Liver (tissue), 3 donors: ENCODE results near the gene MPZL2.

ENCODE experiments used
- ATF3 ChIP-seq: IDR thresholded peaks from 2 replicates; pipeline ENCODE4 v1.6.1; 2016; ENCODE audit warnings: antibody characterized with exemption
- CTCF ChIP-seq: fragments of 150-350 bp; IDR thresholded peaks from 2 replicates; pipeline ENCODE4 v1.5.1; 2017; ENCODE audit warnings: improper control_type of control experiment, low read depth, low read length; ENCODE audit not compliant: missing input control
- EGR1 ChIP-seq, 2 donors: IDR thresholded peaks; 2 replicates each; pipeline ENCODE4 v1.6.1; 2016 to 2018; ENCODE audit warnings: antibody characterized with exemption in 2 of 2, low read depth in 2 of 2
- FOXA1 ChIP-seq: IDR thresholded peaks from 2 replicates; pipeline ENCODE4 v1.6.1; 2016; ENCODE audit warnings: antibody characterized with exemption
- FOXA2 ChIP-seq: IDR thresholded peaks from 2 replicates; pipeline ENCODE4 v1.6.1; 2016; ENCODE audit warnings: antibody characterized with exemption
- GABPA ChIP-seq, 2 donors: IDR thresholded peaks in 1 of 2; conservative IDR thresholded peaks in 1 of 2; 2 replicates each; pipeline ENCODE4 v1.6.1; 2016; ENCODE audit warnings: antibody characterized with exemption in 2 of 2, mild to moderate bottlenecking in 1 of 2, moderate library complexity in 1 of 2
- HNF4G ChIP-seq: IDR thresholded peaks from 2 replicates; pipeline ENCODE4 v1.6.1; 2016; ENCODE audit warnings: antibody characterized with exemption
- MAX ChIP-seq: IDR thresholded peaks from 2 replicates; pipeline ENCODE4 v1.6.1; 2016; ENCODE audit warnings: antibody characterized with exemption
- RAD21 ChIP-seq, 2 donors: IDR thresholded peaks; 2 replicates each; pipeline ENCODE4 v1.6.1; 2016; ENCODE audit warnings: antibody characterized with exemption in 2 of 2, mild to moderate bottlenecking in 2 of 2
- SP1 ChIP-seq: IDR thresholded peaks from 2 replicates; pipeline ENCODE4 v1.6.1; 2018; ENCODE audit warnings: antibody characterized with exemption, mild to moderate bottlenecking
- YY1 ChIP-seq: IDR thresholded peaks from 2 replicates; pipeline ENCODE4 v1.6.1; 2016; ENCODE audit warnings: antibody characterized with exemption, mild to moderate bottlenecking
- ZBTB33 ChIP-seq: IDR thresholded peaks from 2 replicates; pipeline ENCODE4 v1.6.1; 2016; ENCODE audit warnings: antibody characterized with exemption
- donor health status: healthy.
- donor health status: healthy.

- TF ChIP-seq CTCF: no peak
- no peak for TF ChIP-seq FOXA2
- no peak for TF ChIP-seq EGR1 (IDR thresholded peaks at IDR 0.05; ENCODE audit: low read depth in 2 of 2)
- no peak for TF ChIP-seq GABPA (IDR thresholded peaks at IDR 0.05 in 1 of 2, conservative IDR thresholded peaks at IDR 0.05 in 1 of 2)
- TF ChIP-seq FOXA1: no peak
- TF ChIP-seq HNF4G: no peak
- TF ChIP-seq RAD21 (IDR thresholded peaks at IDR 0.05): no peak
- no peak for TF ChIP-seq ZBTB33
- TF ChIP-seq SP1: no peak
- no peak for TF ChIP-seq MAX
- TF ChIP-seq YY1: no peak
- TF ChIP-seq ATF3: no peak
Observed at GRCh38 chr11:118265954-118266353, 1.9 kb upstream of the MPZL2 start.
